HPDE6-E6E7 (cell line): ENCODE data around the gene PRODH2.
"Not testable (repeated sequence)": the region's sequence is repeated elsewhere in the genome, so short reads cannot be mapped to it uniquely, and the experiment has no call there.

Experiments
- DNase-seq: peaks from one replicate; pipeline ENCODE4 v3.0.0; 2011; ENCODE audit warnings: missing footprints; ENCODE audit errors: extremely low spot score

PRODH2 gene

DNA sequence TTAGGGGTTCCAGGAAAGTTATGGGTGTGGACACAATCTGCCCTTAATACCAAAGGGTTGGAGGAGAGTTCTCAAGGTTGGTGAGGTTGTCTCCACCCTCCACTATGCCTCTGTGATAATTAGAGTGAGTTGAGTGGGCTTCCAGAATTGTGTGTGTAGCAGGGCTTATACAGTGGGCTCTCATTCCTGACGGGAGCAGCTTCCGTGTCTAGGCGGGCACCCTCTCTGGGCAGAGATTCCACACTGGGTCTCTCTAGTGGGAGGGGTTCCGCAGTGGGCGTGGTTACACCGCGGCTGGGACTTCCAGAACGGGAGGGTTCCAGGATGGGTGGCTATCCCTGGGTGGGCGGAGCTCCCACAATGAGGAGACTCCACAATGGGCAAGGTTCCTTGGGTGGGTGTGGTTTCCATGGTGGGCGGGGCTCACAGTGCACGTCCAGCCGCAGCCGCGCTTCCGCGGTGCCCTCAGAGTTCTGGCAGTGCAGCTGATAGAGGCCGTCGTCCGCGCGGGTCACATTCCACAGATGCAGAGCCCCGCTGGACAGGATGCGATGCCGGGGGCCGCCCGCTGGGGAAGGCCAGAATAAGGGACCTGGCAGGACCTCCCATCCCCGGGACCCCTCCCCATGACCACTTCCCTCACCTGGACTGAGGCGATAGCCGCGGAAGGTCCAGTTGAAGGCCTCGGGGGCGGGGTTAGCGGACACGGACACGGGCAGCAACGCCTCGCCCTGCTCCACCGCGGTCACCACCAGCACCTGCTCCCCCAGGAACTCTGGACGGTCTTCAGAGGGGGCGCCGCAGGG lies 31.2 kb upstream of the PRODH2 start:
- DNase-seq: no peak

DNA sequence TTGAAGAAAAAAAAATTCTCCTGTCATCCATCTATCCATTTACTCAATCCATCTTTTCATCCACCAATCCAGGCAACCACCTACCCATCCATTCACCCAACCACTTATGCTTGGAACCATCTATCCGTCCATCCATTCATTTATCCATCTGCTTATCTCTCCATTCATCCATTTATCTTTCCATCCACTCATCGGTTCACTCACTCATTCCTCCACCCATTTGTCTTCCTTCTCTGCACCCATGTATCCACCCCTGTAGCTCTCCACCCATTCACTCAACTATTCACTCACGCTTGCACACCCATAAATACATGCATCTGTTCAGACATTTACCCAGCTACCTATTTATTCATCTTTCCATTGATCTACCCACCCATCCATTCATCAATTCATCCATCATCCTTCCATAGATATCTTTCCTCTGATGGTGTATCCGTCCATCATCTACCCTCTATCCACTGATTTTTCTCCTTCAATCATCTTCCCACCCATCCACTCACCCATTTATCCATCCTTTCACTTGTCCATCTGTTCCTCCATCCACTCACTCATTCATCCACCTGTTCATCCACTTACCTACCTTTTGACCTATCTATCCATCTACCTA lies 30.1 kb upstream of the PRODH2 start:
- no peak for DNase-seq

DNA sequence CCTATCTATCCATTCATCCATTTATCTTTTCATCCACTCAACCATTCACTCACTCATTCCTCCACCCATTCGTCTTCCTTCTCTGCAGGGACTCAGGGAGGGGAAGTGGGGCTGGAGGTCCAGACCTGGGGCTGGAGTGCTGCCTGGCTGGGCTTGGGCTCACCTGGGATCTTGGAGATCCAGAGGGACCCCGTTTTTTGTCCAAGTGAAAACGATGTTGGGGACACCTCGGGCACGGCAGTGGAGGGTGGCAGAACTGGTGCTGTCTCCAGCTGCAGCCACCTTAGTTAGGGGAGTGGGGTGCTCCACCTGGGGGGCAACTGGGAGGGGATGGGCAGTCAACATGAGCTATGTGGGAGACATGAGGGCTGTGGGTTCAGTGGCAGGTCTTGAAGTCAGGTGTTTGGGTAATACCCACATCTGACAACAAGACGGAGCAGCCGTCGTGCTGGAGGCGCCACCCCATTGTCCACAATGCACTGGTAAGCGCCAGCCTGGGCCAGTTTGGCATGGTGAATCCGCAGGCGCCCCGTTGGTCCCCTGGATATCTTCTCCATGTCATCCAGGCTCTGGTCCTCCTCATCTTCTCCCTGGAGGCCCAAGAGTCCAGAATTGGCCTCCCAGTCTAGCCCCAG lies 29.4 kb upstream of the PRODH2 start:
- no peak for DNase-seq

DNA sequence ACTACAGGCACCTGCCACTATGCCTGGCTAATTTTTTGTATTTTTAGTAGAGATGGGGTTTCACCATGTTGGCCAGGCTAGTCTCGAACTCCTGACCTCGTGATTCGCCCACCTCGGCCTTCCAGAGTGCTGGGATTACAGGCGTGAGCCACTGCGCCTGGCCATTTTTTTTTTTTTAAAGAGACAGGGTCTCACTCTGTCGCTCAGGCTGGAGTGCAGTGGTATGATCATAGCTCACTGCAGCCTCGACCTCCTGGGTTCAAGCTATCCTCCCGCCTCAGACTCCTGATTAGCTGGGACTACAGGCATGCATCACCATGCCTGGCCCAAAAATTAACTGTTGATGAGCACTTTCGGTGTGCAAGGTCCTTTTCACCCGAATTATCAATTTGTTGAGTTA lies 23.5 kb upstream of the PRODH2 start:
- not testable (repeated sequence) for DNase-seq

DNA sequence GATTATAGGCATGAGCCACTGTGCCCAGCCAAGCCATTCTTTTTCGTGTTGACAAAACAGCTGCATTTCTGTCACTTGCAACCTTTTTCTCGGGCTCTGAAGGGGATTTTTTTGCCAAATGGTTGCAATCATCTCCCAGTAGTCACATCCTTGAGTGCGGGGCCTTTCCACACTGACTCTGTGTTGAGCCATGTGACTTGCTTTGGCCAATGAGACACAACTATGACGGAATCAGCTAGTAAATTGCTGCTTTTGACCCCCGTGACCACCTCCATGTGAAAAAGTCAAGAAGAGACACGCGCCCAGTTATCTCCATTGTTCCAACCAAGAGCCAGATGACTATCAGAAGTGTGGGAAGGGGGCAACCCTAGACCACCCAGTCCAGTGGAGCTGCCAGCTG lies 21.3 kb upstream of the PRODH2 start:
- DNase-seq: no peak

DNA sequence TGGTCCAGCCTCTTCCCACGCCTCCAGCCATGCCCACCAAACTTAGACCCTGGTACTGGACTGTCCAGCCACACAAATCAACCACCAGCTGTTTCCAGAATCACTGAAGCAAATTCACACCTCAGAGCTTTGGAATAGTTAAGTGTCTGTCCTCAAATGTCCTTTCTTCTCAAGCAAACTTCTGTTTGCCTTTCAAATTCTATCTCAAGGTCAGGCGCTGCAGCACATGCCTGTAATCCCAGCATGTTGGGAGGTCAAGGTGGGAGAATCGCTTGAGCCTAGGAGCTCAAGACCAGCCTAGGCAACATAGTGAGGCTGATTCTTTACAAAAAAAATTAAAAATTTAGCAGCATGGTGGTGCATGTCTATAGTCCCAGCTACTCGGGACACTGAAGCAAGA lies 19.4 kb upstream of the PRODH2 start:
- DNase-seq: no peak

DNA sequence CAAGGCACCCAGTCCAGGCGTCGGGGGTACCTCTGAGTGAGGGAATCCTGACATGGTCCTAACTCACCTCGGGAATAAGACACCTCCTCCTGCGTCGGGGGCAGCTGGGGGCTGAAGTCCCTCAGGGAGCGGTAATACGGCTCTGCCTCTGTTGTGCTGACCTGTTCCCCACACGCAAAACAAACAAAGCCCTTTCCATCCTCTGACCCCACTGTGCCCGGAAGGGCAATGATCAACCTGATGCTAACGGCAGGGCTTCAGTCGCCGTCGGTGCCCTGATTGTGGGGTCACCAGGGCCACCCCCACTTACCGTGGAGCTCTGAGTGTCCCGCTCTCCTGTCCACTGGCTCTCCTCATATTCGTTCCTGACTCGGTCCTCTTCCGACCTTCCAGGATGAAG lies 18.3 kb upstream of the PRODH2 start:
- no peak for DNase-seq

DNA sequence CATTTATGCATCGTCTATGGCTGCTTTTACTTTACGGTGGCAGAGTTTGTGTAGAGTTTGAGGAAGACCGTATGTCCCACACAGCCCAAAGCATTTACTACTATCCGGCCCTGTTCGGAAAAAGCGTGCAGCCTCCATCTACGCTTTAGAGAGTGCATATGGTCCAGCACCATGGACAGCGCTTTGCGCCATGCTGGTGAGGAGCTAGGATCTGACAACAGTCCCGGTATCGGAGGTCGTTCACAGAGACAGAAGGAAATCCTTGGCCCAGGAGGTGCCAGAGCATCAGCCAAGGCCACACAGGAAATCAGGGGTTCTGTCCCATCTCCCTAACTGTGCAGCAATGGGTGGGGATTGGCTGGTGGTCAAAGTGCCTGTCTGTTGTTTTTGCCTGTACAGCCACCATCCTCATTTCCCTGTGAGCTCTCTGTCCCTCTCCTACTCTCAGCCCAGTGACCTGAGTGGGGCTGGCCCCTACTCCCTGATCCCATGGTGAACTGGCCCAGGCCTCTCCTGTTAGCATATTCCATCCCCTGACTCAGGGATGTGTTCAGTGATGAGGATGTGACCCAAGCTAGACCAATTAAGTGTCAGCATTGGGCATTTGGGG lies 16.2 kb upstream of the PRODH2 start:
- DNase-seq: peak; percentile 26

DNA sequence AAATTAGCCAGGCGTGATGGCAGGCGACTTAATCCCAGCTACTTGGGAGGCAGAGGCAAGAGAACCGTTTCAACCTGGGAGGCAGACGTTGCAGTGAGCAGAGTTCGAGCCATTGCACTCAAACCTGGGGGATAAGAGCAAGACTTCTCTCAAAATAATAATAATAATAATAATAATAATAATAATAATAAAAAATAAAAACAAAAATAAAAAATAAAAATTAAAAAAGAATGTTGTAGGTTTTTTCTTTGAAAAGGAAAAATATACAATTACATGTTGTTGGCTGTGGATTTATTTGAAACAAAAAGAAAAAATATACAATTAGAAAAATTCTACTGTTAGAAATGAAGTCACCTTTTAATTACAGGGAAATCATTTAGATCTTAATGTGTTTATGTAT lies 11.5 kb upstream of the PRODH2 start:
- no peak for DNase-seq

DNA sequence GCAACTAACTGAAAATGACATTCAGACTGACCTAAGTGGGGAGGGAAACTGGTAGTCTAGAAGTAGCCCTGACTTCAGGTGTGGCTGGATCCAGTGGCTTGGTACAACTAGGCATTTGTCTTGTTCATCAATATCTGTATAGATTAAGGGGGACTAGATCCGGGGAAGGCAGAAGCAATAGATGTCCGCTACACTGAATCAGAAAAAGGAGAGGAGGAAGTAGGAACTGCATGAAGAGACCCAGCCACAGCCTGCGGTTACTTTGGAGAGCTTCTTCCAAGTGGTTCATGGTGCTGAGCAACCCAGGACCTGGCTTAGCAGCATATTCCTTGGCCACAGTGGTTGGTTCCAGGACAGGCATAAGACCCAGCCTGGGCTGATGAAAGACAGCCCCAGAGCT lies 9.9 kb upstream of the PRODH2 start:
- DNase-seq: no peak

DNA sequence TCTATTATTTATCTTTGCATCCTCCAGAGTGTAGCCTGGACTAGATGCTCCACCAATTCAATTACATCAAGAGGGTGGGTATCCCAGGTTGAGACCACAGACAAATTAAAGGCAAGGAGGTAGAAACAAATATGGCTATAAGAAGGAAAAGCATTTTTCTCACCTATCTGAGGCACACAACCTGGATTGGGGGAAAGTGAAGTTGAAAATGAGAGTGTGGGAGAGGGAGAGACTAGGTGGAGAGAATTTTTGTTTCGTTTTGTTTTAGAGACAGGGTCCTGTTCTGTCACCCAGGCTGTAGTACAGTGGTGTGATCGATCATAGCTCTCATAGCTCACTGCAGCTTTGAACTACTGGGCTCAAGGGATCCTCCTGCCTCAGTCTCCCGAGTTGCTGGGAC lies 5.8 kb upstream of the PRODH2 start:
- DNase-seq: no peak

DNA sequence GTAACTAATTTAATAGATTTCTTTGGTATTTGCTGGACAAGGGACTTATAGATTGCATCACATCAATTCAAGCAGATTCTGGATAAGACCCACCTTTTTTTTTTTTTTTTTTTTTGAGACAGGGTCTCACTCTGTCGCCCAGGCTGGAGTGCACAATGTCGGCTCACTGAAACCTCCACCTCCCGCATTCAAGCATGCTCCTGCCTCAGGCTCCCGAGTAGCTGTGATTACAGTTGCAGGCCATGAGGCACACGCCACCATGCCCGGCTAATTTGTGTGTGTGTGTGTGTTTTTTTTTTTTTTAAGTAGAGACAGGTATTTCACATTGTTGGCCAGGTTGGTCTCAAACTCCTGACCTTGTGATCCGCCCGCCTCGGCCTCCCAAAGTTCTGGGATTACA lies 4.2 kb upstream of the PRODH2 start:
- DNase-seq: no peak

DNA sequence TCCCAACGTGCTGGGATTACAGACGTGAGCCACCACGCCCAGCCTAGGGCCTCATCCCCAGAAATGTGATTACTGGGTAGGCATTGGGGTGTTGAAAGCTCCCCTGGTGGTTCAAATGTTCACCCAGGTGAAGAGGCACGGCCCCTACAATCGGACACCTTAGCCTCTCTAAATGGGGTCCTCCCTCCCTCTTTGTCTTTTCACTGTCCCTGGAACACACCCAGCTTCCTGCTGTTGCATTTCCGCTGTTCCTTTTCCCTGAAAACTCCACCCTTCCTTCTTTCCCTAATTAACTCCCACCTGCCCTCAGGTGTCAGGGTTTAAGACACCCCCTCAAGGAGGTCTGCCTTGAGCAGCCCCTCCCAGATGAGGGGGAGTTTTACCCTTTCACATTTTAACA lies 3.6 kb upstream of the PRODH2 start:
- no peak for DNase-seq

DNA sequence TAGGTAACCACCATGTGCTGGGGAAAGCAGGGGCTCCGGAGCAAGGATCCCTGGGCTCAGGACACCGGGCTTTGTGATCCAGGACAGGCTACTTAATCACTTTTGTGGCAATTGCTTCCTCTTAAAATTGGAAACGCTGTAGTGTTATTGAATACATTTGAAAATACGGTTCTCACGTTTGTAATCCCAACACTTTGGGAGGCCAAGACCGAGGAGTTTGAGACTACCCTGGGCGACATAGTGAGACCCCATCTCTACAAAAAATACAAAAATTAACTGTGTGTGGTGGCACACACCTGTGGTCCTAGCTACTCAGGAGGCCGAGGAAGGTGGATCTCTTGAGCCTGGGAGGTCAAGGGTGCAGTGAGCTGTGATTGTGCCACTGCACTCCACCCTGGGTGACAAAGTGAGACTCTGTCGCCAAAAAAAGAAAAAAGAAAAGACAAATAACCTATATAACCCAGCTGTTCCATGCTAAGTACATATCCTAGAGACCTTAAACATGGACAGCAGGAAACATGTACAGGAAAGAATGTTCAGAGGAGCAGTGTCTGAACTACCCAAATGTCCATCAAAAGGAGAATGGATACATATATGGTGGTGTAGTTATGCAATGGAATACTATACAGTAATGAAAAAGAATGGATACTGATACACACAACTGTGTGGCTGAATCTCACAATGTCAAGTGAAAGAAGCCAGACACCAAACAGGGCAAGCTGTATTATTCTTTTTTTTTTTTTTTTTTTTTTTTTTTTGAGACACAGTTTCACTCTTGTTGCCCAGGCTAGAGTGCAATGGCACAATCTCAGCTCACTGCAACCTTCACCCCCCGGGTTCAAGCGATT lies 622 bp upstream of the PRODH2 start:
- no peak for DNase-seq

DNA sequence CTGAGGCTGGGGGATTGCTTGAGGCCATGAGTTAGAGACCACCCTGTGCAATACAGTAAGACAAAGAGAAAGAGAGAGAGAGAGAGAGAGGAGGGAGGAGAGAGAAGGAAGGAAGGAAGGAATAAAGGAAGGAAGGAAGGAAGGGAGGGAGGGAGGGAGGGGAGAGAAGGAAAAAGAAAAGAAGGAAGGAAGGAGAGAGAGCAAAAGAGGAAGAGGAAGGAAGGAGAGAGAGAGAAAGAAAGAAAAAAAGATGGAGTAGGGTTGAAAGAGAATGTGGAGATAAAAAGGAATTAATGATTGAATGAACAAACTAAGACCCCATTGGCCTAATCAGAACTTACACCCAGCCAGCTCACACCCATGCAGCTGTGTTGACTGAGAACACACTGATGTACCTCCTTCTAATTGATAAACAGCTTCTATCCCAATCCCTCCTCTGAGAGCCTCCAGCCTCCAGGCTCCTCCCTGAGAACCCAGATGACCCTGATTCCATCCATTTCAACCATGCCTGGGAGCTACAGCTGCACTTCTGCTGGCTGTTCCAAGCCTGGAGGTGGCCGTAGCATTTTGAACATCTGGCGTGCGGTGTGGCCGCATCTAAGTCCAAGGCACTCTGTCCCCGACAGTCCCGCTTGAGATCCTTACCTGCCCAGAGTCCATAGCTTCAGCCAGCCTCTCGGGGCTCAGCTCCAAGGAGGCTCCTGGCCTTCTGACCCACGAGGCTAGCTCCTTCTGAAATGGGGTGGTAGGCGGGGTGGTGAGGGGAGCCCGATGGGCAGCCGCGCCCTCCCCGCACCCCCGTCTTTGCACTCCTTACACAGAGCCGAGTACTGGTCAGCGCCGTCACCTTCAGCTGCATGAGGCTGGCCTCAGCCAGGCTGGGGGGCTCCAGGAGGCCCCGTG lies 1.1 kb downstream of the PRODH2 start:
- no peak for DNase-seq

DNA sequence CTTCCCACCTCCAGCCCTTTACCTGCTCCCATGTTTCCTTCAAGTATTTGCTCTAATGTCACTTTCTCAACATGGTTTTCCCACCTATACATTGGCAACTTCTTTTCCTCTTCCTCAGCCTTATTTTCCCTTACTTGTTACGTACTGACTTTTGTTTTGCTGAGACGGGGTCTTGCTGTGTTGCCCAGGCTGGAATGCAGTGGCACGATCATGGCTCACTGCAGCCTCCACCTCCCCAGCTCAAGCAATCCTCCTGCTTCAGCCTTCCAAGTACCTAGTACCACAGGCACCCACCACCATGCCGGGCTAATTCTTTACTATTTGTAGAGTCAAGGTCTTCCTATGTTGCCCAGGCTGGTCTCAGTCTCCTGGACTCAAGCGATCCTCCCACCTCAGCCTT lies 5.0 kb downstream of the PRODH2 start:
- no peak for DNase-seq

DNA sequence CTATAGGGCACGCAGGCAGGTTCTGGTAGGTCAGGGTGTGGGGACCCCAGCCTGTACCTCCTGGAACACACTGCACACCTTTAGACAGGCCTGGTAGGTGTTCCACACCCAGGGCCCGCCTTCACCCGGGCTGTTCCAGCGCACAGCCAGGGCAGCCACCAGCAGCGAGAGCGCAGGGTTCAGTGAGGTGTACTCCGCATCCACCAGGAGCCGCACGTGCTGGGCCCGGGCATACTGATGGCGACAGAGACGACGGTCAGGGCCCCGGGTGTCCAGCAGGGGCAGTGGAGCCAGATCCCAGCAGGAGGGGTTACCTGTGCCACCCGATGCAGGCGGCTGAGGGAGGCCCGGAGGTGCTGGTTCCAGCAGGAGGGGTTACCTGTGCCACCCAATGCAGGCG lies 6.0 kb downstream of the PRODH2 start:
- no peak for DNase-seq

DNA sequence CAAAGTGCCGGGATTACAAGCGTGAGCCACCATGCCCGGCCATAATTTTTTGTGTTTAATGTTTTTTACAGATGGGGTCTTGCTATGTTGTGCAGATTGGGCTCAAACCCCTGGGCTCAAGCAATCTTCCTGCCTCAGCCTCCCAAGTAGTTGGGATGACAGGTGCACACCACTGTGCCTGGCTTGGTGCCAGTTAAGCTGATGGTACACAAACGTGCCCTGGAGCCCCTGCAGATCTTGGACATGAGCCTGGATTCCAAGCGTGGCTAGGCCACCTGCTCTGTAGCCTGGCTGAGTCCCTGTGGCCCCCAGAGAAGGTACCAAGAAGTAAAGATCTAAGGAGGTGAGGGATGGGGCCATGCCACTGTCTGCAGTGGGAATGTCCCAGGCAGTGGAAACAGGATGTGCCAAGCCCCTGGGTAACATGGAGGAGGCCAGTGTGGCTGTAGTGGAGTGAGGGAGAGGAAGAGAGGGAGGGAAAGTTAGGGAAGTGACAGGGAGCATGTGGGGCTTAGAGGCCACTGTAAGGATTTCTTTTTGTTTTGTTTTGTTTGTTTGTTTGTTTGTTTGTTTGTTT lies 7.0 kb downstream of the PRODH2 start:
- no peak for DNase-seq

DNA sequence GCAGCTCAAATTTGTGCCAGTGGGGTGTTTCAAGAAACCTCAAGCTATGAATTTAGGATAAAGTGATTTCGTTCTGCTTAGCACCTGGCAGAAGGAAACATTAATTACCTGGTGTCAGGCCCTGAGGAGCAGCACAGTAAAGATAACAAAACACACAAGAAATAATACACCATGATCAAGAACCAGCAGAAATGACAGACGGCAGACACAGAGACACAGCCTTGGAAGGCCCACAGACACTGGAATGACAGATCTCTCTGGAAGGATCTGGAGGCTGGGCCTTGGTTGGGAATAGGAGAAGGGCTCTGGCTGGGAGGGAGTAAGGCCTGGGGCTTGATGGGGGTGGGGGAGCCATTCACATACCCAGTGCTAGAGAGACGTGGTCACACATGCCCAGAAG lies 10.8 kb downstream of the PRODH2 start:
- no peak for DNase-seq

DNA sequence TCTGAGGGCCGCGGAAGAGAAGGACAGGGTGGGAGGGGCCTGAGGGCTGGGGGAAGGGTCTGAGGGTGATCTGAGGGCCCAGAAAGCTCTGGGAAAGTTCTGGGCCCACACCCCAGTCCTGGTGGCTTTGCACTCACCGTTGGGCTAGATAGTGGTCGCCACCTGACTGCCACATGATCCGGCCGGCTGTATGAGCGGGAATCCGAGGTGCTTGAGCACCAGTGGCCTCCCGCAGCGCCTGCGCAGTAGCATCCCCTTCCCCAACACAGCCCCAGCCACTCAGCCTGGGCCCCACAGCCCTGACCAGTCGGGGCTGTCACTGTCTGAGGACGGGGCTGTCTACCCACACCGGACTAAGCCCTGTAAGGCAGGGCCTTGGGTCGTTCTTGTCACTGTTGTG lies 15.0 kb downstream of the PRODH2 start:
- DNase-seq: no peak
